ENCODE data around the gene LRRC31. TPM values are rescaled to one million over a fixed set of nuclear protein-coding genes. Genes with fewer than 3 reads are reported as not detected.

The LRRC31 gene
- total RNA-seq, 1 donor from 2014 or later, result not detected

DNA sequence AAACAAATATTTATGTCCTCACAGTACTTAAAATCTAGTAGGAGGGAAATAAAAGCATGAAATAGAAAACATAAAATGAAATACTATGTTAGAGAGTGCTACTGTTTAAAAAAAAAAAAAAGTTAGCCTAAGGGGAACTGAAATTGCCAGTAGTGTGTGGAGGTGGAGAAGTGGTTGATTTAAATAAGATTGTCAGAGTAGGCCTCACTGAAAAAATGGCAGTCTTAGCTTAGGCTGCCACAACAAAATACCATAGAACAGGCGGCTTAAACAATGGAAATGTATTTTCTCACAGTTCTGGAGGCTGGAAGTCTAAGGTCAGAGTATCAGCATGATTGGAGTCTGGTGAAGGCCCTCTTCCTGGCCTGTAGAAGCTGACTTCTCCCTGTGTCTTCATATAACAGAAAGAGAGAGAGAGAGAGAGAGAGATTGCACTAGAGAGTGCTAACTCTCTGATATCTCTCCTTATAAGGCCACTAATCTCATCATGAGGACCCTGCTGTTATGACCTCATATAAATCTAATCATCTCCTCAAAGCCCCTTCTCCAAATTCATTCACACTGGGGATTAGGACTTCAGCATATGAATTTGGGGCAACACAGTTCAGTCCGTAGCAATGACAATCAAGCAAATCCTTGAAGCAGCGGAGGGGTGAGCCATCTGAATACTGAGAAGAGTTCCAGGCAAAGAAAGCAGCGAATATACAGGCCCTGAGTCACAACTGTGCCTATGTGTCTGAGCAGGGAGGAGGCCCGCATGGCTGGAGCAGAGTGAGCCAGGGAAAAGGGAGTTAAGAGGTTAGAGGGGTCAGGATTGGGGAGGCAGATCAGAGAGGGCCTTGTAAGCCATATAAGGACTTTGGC is 33.4 kb downstream of the LRRC31 start:
- no peaks in the 10 kb centered on the region for H3K27me3 ChIP-seq (ENCODE audit: control insufficient read depth, insufficient read depth, low read length)
- DNase-seq (ENCODE audit: low read depth) (no peak), FAIRE-seq (no peak)
- H3K36me3 ChIP-seq (ENCODE audit: control insufficient read depth, insufficient read depth, low read length), result no peaks in the 10 kb centered on the region
- no peak overlapping the region for H3K4me3 ChIP-seq (ENCODE audit: low read depth, low read length)
- TF ChIP-seq, protein P1, sequence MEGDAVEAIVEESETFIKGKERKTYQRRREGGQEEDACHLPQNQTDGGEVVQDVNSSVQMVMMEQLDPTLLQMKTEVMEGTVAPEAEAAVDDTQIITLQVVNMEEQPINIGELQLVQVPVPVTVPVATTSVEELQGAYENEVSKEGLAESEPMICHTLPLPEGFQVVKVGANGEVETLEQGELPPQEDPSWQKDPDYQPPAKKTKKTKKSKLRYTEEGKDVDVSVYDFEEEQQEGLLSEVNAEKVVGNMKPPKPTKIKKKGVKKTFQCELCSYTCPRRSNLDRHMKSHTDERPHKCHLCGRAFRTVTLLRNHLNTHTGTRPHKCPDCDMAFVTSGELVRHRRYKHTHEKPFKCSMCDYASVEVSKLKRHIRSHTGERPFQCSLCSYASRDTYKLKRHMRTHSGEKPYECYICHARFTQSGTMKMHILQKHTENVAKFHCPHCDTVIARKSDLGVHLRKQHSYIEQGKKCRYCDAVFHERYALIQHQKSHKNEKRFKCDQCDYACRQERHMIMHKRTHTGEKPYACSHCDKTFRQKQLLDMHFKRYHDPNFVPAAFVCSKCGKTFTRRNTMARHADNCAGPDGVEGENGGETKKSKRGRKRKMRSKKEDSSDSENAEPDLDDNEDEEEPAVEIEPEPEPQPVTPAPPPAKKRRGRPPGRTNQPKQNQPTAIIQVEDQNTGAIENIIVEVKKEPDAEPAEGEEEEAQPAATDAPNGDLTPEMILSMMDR (IDR thresholded peaks at IDR 0.05; ENCODE audit: insufficient read depth, low read length, severe bottlenecking), result no peak

DNA sequence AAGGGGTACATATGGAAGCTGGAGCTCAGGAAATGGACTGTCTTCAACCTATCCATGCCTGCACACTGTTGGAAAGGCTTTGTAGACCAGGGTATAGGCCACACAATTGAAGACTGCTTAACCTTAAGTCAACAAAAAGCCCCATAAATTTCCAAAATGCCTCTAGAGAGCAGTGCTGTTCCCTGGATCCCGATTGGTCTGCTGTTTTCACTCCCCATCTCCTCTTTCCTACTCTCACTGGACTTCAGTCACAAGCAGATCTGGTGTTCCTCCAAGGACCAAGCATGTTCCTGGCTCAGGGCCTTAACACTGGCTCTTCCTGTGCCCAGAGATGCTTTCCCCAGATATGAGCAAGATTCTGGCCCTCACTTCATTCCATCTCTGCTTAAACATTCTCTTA is 34.2 kb downstream of the LRRC31 start:
- TF ChIP-seq, protein P1 (IDR thresholded peaks at IDR 0.05; ENCODE audit: insufficient read depth, low read length, severe bottlenecking), result no peak
- no peaks in the 10 kb centered on the region for H3K36me3 ChIP-seq (ENCODE audit: control insufficient read depth, insufficient read depth, low read length)
- DNase-seq (ENCODE audit: low read depth) (no peak), FAIRE-seq (no peak)
- H3K4me3 ChIP-seq (ENCODE audit: low read depth, low read length), result no peak overlapping the region
- no peaks in the 10 kb centered on the region for H3K27me3 ChIP-seq (ENCODE audit: control insufficient read depth, insufficient read depth, low read length)

DNA sequence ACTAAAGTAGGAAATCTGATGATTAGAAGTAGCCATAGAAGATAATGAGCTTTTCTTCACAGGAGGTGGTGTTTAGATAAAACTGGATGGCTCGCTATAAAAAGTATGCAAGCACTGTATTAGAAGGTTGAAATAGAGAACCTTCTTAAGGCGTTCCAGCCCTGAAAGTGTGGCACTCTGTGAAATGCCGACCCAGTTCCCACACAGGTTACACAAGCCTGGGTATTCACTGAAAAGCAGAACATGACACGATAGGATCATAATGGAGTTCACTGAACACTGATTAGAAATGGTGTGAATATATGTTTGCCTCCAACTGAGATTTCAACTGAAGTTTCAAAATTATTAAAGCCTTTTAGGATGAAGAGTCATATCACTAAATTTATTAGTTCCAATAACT is 42.0 kb downstream of the LRRC31 start:
- DNase-seq (ENCODE audit: low read depth) (no peak), FAIRE-seq (no peak)
- TF ChIP-seq, protein P1 (IDR thresholded peaks at IDR 0.05; ENCODE audit: insufficient read depth, low read length, severe bottlenecking), result no peak
- no peak overlapping the region for H3K4me3 ChIP-seq (ENCODE audit: low read depth, low read length)
- H3K27me3 ChIP-seq (ENCODE audit: control insufficient read depth, insufficient read depth, low read length), result no peaks in the 10 kb centered on the region
- H3K36me3 ChIP-seq (ENCODE audit: control insufficient read depth, insufficient read depth, low read length), result no peaks in the 10 kb centered on the region

DNA sequence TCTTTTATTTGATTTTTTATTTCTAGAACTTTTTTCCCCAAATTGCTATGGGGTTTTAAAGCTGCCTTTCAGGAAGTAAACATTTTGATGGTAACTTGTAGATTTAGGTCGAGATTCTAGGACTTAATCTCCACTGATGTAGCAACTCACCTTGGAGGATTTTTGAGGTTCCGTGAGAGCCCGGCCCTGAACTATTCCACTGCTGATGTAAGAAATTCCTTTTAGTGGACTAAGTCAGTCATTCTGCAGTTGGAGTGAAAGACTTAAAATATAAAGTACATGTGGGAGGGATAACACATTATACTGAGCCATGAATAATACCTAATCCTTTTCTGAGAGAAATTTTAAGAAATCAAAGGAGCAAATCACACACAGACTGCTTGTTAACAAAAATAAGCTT is 44.4 kb downstream of the LRRC31 start:
- H3K4me3 ChIP-seq (ENCODE audit: low read depth, low read length), result no peak overlapping the region
- no peak for DNase-seq (ENCODE audit: low read depth)
- TF ChIP-seq, protein P1 (IDR thresholded peaks at IDR 0.05; ENCODE audit: insufficient read depth, low read length, severe bottlenecking), result no peak
- H3K27me3 ChIP-seq (ENCODE audit: control insufficient read depth, insufficient read depth, low read length), result no peaks in the 10 kb centered on the region
- no peak for FAIRE-seq
- no peaks in the 10 kb centered on the region for H3K36me3 ChIP-seq (ENCODE audit: control insufficient read depth, insufficient read depth, low read length)

DNA sequence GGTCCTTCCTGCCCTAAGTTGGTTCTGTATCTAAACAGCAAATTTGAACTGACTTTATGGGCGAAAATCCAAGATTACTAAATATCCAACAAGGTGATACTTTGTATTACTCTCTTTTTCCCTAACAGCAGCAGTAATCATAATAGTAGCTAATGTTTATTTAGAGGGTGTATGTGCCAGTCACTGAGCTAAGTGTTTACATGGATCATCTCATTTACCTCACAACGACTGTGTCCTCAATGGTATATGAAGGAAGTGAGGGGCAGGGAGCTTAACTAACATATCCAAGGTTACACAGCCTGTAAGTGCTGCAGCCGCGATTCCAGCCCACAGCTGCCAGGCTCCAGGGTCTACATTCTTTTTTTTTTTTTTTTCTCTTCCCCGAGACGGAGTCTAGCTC is 46.8 kb downstream of the LRRC31 start:
- H3K27me3 ChIP-seq (ENCODE audit: control insufficient read depth, insufficient read depth, low read length), result no peaks in the 10 kb centered on the region
- no peaks in the 10 kb centered on the region for H3K36me3 ChIP-seq (ENCODE audit: control insufficient read depth, insufficient read depth, low read length)
- TF ChIP-seq, protein P1 (IDR thresholded peaks at IDR 0.05; ENCODE audit: insufficient read depth, low read length, severe bottlenecking), result no peak
- FAIRE-seq, result no peak
- H3K4me3 ChIP-seq (ENCODE audit: low read depth, low read length), result no peak overlapping the region
- DNase-seq (ENCODE audit: low read depth), result no peak

DNA sequence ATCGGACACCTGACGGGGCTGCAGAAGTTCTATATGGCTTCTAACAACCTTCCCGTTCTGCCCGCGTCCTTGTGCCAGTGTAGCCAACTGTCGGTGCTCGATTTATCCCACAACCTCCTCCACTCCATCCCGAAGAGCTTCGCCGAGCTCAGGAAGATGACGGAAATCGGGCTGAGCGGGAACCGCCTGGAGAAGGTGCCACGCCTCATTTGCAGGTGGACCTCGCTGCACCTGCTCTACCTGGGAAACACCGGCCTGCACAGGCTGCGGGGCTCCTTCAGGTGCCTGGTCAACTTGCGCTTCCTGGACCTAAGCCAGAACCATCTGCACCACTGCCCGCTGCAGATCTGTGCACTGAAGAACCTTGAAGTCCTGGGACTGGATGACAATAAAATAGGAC is 47.2 kb downstream of the LRRC31 start:
- TF ChIP-seq, protein P1 (IDR thresholded peaks at IDR 0.05; ENCODE audit: insufficient read depth, low read length, severe bottlenecking), result no peak
- DNase-seq (ENCODE audit: low read depth) (no peak), FAIRE-seq (no peak)
- no peaks in the 10 kb centered on the region for H3K27me3 ChIP-seq (ENCODE audit: control insufficient read depth, insufficient read depth, low read length)
- H3K4me3 ChIP-seq (ENCODE audit: low read depth, low read length), result no peak overlapping the region
- H3K36me3 ChIP-seq (ENCODE audit: control insufficient read depth, insufficient read depth, low read length), result no peaks in the 10 kb centered on the region
